ENCODE results near the gene EYA2. TPM values are rescaled to one million over a fixed set of nuclear protein-coding genes. Genes with fewer than 3 reads are reported as not detected.
"Not testable (repeated sequence)": the region's sequence is repeated elsewhere in the genome, so short reads cannot be mapped to it uniquely, and the experiment has no call there.

Gene EYA2
- total and polyA plus RNA-seq, 2 donors from 2014 or later: 2.6 to 7.9 TPM

DNA sequence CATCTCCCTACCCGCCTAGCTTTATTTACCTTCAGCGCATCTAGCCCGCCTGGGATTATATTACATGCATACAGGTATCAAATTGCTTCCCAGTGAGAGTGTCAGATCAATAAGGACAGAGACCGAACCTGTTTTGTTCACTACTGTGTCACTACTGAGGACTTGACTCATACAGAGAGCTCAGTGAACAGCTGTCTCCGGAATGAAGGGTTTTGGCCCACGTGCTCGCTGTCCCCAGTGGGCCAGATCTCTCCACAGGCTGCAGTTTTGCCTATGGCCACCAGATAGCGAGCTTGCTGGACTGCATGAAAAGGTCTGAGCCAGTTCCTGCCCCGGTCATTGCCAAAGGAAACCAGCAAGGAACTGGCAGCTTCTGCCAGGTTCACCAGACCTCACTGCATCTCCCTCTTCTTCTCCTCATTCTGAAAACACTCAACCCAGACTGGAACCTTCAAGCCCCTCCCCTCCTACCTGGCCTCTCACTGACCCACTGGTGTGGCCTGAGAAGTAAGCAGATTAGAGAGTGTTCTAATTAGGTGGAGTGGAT lies 311.0 kb downstream of the EYA2 start:
- Histone ChIP-seq H3K4me3 (ENCODE audit: low read length in 3 of 3) (no peak overlapping the region), H3K27ac (ENCODE audit: low read depth in 2 of 2, low read length in 2 of 2) (no peak overlapping the region), H3K9ac (ENCODE audit: low read length in 3 of 3) (no peak overlapping the region), H3K36me3 (ENCODE audit: control insufficient read depth in 2 of 3, insufficient read depth in 3 of 3, low read length in 3 of 3) (peaks cover 3 to 15% (median 12%) of the 10 kb centered on the region in 3 donors), H3K9me3 (ENCODE audit: control insufficient read depth in 2 of 3, insufficient read depth in 1 of 3, low read length in 3 of 3) (no peaks in the 10 kb centered on the region), H3K4me1 (ENCODE audit: control insufficient read depth in 2 of 3, insufficient read depth in 2 of 3, low read depth in 1 of 3, low read length in 3 of 3) (peaks cover 0 to 2% (median 0%) of the 10 kb centered on the region in 3 donors), H3K27me3 (ENCODE audit: control insufficient read depth, insufficient read depth, low read length) (no peaks in the 10 kb centered on the region)
- DNase-seq (peak in 3 of 5 donors; percentile 38 to 49 (median 39)), FAIRE-seq (no peak)
- peak; percentile 80 for TF ChIP-seq CTCF (IDR thresholded peaks at IDR 0.05; ENCODE audit: borderline replicate concordance, extremely low read depth, insufficient read depth)
- intact Hi-C loops (cut with DNase I): no loop called here

DNA sequence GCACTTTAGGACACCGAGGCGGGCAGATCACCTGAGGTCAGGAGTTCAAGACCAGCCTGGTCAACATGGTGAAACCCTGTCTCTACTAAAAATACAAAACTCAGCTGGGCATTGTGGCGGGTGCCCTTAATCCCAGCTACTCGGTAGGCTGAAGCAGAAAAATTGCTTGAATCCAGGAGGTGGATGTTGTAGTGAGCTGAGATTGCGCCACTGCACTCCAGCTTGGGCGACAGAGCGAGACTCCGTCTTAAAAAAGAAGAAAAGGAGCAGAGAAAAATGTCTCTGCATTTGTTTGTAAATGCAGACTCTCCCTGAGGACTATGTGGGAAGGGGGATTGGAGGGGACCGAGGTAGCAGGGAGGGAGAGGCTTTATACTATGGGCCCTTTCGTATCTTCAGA lies 311.9 kb downstream of the EYA2 start:
- H3K27me3 ChIP-seq (ENCODE audit: control insufficient read depth, insufficient read depth, low read length); H3K4me1 ChIP-seq (ENCODE audit: control insufficient read depth in 2 of 3, insufficient read depth in 2 of 3, low read depth in 1 of 3, low read length in 3 of 3); H3K27ac ChIP-seq (ENCODE audit: low read depth in 2 of 2, low read length in 2 of 2); FAIRE-seq; H3K4me3 ChIP-seq (ENCODE audit: low read length in 3 of 3); H3K9ac ChIP-seq (ENCODE audit: low read length in 3 of 3); DNase-seq; H3K9me3 ChIP-seq (ENCODE audit: control insufficient read depth in 2 of 3, insufficient read depth in 1 of 3, low read length in 3 of 3); intact Hi-C loops (cut with DNase I): not testable (repeated sequence)
- H3K36me3 ChIP-seq (ENCODE audit: control insufficient read depth in 2 of 3, insufficient read depth in 3 of 3, low read length in 3 of 3): peaks cover 3 to 20% (median 15%) of the 10 kb centered on the region in 3 donors

- no peak for TF ChIP-seq CTCF (IDR thresholded peaks at IDR 0.05; ENCODE audit: borderline replicate concordance, extremely low read depth, insufficient read depth)
- Histone ChIP-seq H3K4me1 (ENCODE audit: control insufficient read depth in 2 of 3, insufficient read depth in 2 of 3, low read depth in 1 of 3, low read length in 3 of 3) (no peaks in the 10 kb centered on the region), H3K27me3 (ENCODE audit: control insufficient read depth, insufficient read depth, low read length) (no peaks in the 10 kb centered on the region), H3K4me3 (ENCODE audit: low read length in 3 of 3) (no peak overlapping the region), H3K27ac (ENCODE audit: low read depth in 2 of 2, low read length in 2 of 2) (no peak overlapping the region), H3K9me3 (ENCODE audit: control insufficient read depth in 2 of 3, insufficient read depth in 1 of 3, low read length in 3 of 3) (no peaks in the 10 kb centered on the region), H3K36me3 (ENCODE audit: control insufficient read depth in 2 of 3, insufficient read depth in 3 of 3, low read length in 3 of 3) (peaks cover 3 to 24% (median 19%) of the 10 kb centered on the region in 3 donors), H3K9ac (ENCODE audit: low read length in 3 of 3) (no peak overlapping the region)
- intact Hi-C loops (cut with DNase I): no loop called here
- DNase-seq: no peak
- FAIRE-seq: no peak
These were observed 312.5 kb downstream of the EYA2 start for GRCh38 chr20:47206962-47207641.

GRCh38 chr20:47208534-47209174 lies 314.0 kb downstream of the EYA2 start:
- no peaks in the 10 kb centered on the region for H3K27me3 ChIP-seq (ENCODE audit: control insufficient read depth, insufficient read depth, low read length)
- H3K9me3 ChIP-seq (ENCODE audit: control insufficient read depth in 2 of 3, insufficient read depth in 1 of 3, low read length in 3 of 3): no peaks in the 10 kb centered on the region
- H3K9ac ChIP-seq (ENCODE audit: low read length in 3 of 3): no peak overlapping the region
- FAIRE-seq: no peak
- no peak overlapping the region for H3K4me3 ChIP-seq (ENCODE audit: low read length in 3 of 3)
- no peak overlapping the region for H3K27ac ChIP-seq (ENCODE audit: low read depth in 2 of 2, low read length in 2 of 2)
- no peak for TF ChIP-seq CTCF (IDR thresholded peaks at IDR 0.05; ENCODE audit: borderline replicate concordance, extremely low read depth, insufficient read depth)
- DNase-seq: no peak
- H3K36me3 ChIP-seq (ENCODE audit: control insufficient read depth in 2 of 3, insufficient read depth in 3 of 3, low read length in 3 of 3): peaks cover 5 to 34% (median 33%) of the 10 kb centered on the region in 3 donors
- intact Hi-C loops (cut with DNase I): no loop called here
- H3K4me1 ChIP-seq (ENCODE audit: control insufficient read depth in 2 of 3, insufficient read depth in 2 of 3, low read depth in 1 of 3, low read length in 3 of 3): no peaks in the 10 kb centered on the region

Measured in kidney (tissue), 14 donors.